CD1c-positive myeloid dendritic cell (primary cell): ENCODE data around the gene ERO1B.
A peak's percentile ranks its signal among the peaks of the same experiment; 100 is the strongest.

Experiments used
- DNase-seq: peaks from one replicate; pipeline ENCODE4 v3.0.0-alpha.2; 2016; ENCODE audit errors: extremely low spot score

ERO1B gene

DNA sequence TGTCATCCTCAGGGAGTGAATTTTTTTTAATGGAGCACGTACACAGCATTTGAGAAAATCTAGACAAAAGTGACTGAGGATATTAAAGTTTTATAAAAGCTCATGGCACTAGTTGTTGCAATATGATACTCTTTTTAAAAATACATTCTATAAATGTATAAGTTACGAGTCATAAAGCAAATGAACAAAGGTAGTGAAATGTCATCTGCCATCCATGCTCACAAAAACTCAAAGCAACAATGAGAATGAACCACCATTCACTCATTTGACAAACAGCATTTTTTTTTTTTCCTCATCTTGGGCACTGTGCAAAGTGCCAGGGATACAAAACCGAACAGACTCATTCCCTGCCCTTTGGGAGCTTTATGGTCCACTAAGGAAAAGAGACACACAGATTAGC is 100.7 kb downstream of the ERO1B start:
- no peak for DNase-seq

DNA sequence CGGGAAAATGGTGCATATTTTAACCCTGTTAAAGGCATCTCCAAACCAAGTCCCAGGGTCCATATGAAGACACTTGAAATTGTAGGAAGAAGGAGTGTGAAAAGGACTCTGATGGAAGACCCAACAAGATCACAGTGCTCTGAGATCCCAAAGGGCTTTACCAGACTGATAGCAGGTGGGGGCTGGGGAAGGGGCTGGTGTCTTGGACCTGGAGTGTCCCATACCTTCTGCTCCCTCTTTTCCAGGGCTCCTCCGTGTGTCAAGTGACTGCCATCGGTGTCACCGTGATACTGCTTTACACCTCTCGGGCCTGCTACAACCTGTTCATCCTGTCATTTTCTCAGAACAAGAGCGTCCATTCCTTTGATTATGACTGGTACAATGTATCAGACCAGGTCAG is 102.1 kb downstream of the ERO1B start:
- DNase-seq: no peak

- no peak for DNase-seq
These were observed 105.1 kb downstream of the ERO1B start for GRCh38 chr1:236176337-236177336.

- no peak for DNase-seq
These were observed 106.0 kb downstream of the ERO1B start for GRCh38 chr1:236175642-236176336.

DNA sequence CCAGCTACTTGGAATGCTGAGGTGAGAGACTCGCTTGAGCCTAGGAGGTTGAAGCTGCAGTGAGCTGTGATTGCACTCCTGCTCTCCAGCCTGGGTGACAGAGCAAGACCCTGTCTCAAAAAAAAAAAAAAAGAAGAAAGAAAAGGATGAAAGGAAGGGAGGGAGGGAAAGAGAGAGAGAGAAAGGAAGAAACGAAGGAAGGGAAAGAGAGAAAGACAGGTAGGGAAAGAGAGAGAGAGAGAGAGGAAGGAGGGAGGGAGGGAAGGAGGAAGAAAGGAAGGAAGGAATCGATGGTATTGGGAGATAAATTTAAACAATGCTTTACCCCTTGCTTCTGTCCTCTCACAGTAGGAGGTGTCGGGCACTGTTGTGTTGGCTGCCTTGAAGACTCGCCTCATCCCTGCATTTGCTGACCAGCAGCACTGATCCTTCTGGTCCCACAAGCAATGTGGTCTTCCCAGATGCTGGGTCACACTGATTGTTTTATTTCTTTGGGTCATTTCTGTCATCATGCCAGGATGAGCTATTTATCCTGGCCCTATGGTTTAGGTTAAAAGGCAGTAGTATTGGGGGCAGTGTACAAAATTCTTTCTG is 108.5 kb downstream of the ERO1B start:
- DNase-seq: no peak

GRCh38 chr1:236172041-236172579 is 109.6 kb downstream of the ERO1B start:
- no peak for DNase-seq

DNA sequence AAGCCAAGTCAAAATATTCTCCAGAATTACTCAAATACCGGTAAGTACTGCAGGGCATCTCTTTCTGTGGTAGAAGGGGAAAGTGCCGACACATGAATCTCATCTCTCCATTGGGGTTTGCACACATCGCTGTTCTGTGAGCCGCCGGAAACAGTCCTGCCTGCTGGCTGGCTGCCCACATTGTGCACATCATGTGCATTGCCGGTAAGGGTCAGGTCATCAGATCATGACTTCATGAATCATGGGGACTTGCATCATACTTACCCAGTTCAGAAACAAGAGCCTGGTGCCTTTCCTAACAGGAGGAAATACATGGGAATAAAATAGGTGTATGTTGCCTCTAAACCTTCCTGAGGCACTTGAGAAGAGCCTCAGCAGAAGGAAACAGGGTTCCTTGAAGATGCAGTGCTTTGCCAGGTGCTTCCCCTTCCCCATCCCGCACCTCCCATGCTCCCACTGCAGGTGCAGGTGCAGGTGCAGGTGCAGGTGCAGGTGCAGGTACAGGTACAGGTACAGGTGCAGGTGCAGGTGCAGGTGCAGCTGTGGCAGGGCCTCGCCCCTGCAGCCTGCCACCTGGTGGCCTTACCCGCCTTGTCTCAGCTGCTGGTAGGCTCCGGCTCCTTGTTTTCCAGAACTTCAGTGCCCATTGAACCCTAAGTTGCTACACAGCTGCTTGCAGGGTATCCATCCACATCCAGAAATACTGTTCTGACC is 112.9 kb downstream of the ERO1B start:
- peak; percentile 61 for DNase-seq

DNA sequence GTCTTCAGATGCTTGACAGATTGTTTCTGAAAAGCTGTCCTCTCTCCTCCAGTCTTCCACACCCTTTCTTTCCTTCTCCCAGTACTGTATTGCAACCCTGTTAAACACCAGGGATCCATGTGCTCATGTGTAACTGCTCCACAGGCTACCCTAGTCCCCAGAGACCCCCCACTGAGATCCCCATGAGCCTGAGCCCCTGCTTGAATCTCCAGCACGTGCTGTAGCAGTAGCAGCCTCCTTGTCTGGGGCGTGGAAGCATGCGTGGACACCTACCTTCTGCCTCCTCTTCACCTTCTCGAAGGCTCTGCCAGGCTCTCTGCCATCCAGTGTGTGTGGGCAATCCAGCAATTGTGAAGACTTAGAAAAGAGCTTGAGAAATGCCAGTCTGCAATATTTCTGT is 114.2 kb downstream of the ERO1B start:
- DNase-seq: no peak

DNA sequence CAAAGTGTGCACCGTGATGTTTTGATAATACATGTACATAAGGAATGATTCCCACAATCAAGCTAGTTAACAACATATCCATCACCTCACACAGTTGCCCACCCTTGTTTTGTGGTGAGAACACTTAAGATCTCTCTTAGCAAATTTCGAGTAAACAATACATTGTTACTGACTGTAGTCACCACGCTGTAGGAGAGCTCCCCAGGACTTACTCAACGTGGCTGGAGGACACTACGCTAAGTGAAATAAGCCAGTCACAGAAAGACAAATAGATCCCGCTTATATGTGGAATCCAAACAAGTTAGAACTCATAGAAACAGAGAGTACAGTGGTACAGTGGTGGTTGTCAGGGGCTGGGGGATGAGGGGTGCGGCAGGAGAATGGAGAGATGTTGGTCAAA is 114.6 kb downstream of the ERO1B start:
- DNase-seq: no peak

GRCh38 chr1:236166041-236166440 is 115.7 kb downstream of the ERO1B start:
- no peak for DNase-seq
